Measurements from ENCODE around the gene MALSU1.

The MALSU1 gene

GRCh38 chr7:23341846-23342598, 42.9 kb downstream of the MALSU1 start:
- Histone ChIP-seq H3K36me3 (ENCODE audit: insufficient read depth, low read length) (no peaks in the 10 kb centered on the region), H3K9ac (ENCODE audit: low read depth, low read length, poor library complexity, severe bottlenecking) (no peak overlapping the region), H3K9me2 (replicated peaks; ENCODE audit: low read depth, low read length) (no peaks in the 10 kb centered on the region)

GRCh38 chr7:23343102-23343501, 44.0 kb downstream of the MALSU1 start:
- peaks cover 38% of the 10 kb centered on the region for H3K4me1 ChIP-seq (ENCODE audit: insufficient read depth, low read length, poor library complexity, severe bottlenecking)
- H3K9me3 ChIP-seq (ENCODE audit: insufficient read depth, low read depth, low read length) = no peaks in the 10 kb centered on the region
- no peak overlapping the region for H2AFZ ChIP-seq (ENCODE audit: low read length)
- no peak overlapping the region for H3K4me2 ChIP-seq (ENCODE audit: low read depth, low read length, poor library complexity, severe bottlenecking)
- no peaks in the 10 kb centered on the region for H3K27me3 ChIP-seq (ENCODE audit: insufficient read depth, low read length, poor library complexity, severe bottlenecking)
- no peaks in the 10 kb centered on the region for H3K9me2 ChIP-seq (replicated peaks; ENCODE audit: low read depth, low read length)
- no peak overlapping the region for H3K9ac ChIP-seq (ENCODE audit: low read depth, low read length, poor library complexity, severe bottlenecking)
- no peaks in the 10 kb centered on the region for H3K79me2 ChIP-seq (ENCODE audit: insufficient read depth, low read length)
- H4K20me1 ChIP-seq (ENCODE audit: insufficient read depth, low read length, poor library complexity, severe bottlenecking) = no peaks in the 10 kb centered on the region
- H3K36me3 ChIP-seq (ENCODE audit: insufficient read depth, low read length) = no peaks in the 10 kb centered on the region
- no peaks in the 10 kb centered on the region for H3F3A ChIP-seq (ENCODE audit: low read depth)
- TF ChIP-seq EZH2phosphoT487 (IDR thresholded peaks at IDR 0.05; ENCODE audit: borderline replicate concordance) = no peak
- no peak for TF ChIP-seq CTCF (conservative IDR thresholded peaks at IDR 0.05; ENCODE audit: low read length)
- H3K4me3 ChIP-seq (ENCODE audit: low read length, poor library complexity, severe bottlenecking) = no peak overlapping the region

More at GRCh38 chr7:23341846-23342598, 42.9 kb downstream of the MALSU1 start:
- Histone ChIP-seq H3K4me1 (ENCODE audit: insufficient read depth, low read length, poor library complexity, severe bottlenecking) (peaks cover 28% of the 10 kb centered on the region), H4K20me1 (ENCODE audit: insufficient read depth, low read length, poor library complexity, severe bottlenecking) (no peaks in the 10 kb centered on the region), H3K4me2 (ENCODE audit: low read depth, low read length, poor library complexity, severe bottlenecking) (no peak overlapping the region), H3K27me3 (ENCODE audit: insufficient read depth, low read length, poor library complexity, severe bottlenecking) (no peaks in the 10 kb centered on the region), H3K9me3 (ENCODE audit: insufficient read depth, low read depth, low read length) (no peaks in the 10 kb centered on the region), H3F3A (ENCODE audit: low read depth) (no peaks in the 10 kb centered on the region), H2AFZ (ENCODE audit: low read length) (no peak overlapping the region), H3K79me2 (ENCODE audit: insufficient read depth, low read length) (no peaks in the 10 kb centered on the region), H3K4me3 (ENCODE audit: low read length, poor library complexity, severe bottlenecking) (no peak overlapping the region)
- no peak for TF ChIP-seq EZH2phosphoT487 (IDR thresholded peaks at IDR 0.05; ENCODE audit: borderline replicate concordance)
- no peak for TF ChIP-seq CTCF (conservative IDR thresholded peaks at IDR 0.05; ENCODE audit: low read length)

GRCh38 chr7:23343806-23344475, 44.8 kb downstream of the MALSU1 start:
- no peaks in the 10 kb centered on the region for H3K27me3 ChIP-seq (ENCODE audit: insufficient read depth, low read length, poor library complexity, severe bottlenecking)
- H4K20me1 ChIP-seq (ENCODE audit: insufficient read depth, low read length, poor library complexity, severe bottlenecking) = no peaks in the 10 kb centered on the region
- no peaks in the 10 kb centered on the region for H3K9me3 ChIP-seq (ENCODE audit: insufficient read depth, low read depth, low read length)
- H3K9ac ChIP-seq (ENCODE audit: low read depth, low read length, poor library complexity, severe bottlenecking) = no peak overlapping the region
- H2AFZ ChIP-seq (ENCODE audit: low read length) = peak overlapping the region; percentile 67; the same call in 1 of the 2 replicates
- no peaks in the 10 kb centered on the region for H3K79me2 ChIP-seq (ENCODE audit: insufficient read depth, low read length)
- H3K4me1 ChIP-seq (ENCODE audit: insufficient read depth, low read length, poor library complexity, severe bottlenecking) = peaks cover 38% of the 10 kb centered on the region
- no peaks in the 10 kb centered on the region for H3F3A ChIP-seq (ENCODE audit: low read depth)
- H3K9me2 ChIP-seq (replicated peaks; ENCODE audit: low read depth, low read length) = no peaks in the 10 kb centered on the region
- no peak overlapping the region for H3K4me3 ChIP-seq (ENCODE audit: low read length, poor library complexity, severe bottlenecking)
- no peak overlapping the region for H3K4me2 ChIP-seq (ENCODE audit: low read depth, low read length, poor library complexity, severe bottlenecking)
- TF ChIP-seq CTCF (conservative IDR thresholded peaks at IDR 0.05; ENCODE audit: low read length) (no peak), EZH2phosphoT487 (IDR thresholded peaks at IDR 0.05; ENCODE audit: borderline replicate concordance) (no peak)
- no peaks in the 10 kb centered on the region for H3K36me3 ChIP-seq (ENCODE audit: insufficient read depth, low read length)

All from Loucy (cell line).